ENCODE measurements around the gene GSTA1.
"Not testable (repeated sequence)": the region's sequence is repeated elsewhere in the genome, so short reads cannot be mapped to it uniquely, and the experiment has no call there.

GSTA1 gene

DNA sequence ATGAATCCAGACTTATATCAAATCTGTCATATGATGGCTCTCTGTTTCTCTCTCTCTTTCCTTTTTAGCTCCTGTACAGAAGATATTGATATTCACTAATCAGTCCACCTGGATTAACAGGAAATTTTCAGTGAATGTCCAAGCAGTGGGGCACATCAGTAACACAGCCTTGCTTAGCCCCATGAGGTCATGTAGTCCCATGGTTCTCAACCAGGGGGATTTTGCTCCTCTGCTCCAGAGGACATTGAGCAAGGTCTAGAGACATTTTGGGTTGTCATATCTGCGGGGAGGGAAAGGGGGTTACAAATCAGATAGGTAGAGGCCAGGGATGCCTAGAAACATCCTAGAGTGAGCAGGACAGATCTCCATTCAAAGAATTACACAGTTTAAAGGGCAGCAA, 810 bp downstream of the GSTA1 start:
- no peak for DNase-seq

DNA sequence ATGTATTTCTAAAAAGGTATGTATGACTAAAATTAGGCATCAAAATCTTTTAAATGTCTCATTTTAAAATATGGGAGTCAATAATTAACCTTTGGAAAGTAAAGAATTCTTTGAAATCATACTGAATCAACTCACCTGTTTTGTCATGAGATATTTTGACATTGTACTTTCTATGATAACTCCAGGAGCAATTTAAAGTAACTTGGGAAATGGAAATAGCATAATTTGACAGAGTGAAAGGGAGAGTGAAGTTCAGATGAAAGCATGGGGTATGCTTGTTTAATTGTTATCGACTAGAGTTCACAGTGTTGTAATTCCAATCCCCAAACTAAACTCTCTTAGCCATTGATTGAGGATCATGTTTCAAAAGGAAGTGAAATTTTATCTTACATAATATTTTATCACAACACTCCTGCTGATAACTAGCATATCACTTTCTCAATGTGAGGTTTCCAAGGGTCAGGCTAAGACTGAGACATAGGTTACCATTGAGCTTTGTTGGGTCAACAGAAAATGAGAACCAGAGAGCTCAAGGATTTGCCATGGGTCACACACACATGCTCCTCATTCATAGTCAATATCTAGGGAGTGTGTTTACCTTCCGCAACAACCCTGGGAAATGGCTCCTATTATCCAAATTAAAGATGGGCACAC, 2.3 kb downstream of the GSTA1 start:
- DNase-seq: no peak

GRCh38 chr6:52799272-52799671, 4.3 kb downstream of the GSTA1 start:
- not testable (repeated sequence) for DNase-seq

GRCh38 chr6:52794366-52794765, 9.2 kb downstream of the GSTA1 start:
- not testable (repeated sequence) for DNase-seq

DNA sequence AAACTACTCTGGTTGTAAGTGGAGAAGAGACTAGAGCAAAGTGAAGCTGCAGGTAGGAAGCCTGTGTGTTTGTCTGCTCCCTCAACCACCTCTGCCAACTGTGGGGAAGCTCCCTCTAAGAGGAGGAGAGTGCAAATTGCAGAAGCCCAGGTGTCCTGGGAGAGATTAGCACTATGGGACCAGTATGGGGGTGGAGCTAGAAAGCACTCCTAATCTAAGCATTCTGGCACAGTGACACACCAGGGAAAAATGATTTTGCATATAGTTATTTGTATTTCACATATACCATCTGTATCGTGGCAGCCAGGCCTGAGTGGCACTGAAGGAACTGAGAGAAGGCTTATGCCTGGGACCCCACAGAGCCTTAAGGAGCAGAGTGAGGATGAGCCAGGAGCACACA, 12.8 kb downstream of the GSTA1 start:
- no peak for DNase-seq

DNA sequence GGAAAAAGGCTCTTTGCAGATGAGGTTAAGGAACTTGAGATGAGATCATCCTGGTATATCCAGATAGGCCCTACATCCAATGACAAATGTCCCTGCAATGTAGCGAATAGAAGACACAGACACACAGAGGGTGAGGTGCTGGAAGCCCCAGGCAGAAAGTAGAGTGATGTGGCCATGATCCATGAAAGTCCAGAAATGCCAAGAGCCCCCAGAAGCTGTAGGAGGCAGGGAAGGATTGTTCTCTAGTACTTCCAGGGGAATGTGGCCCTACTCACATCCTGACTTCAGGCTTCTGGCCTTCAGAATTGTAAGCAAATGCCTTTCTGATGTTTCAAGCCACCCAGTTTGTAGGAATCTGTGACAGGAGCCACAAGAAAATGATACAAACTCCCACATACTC, 14.0 kb downstream of the GSTA1 start:
- DNase-seq: not testable (repeated sequence)

DNA sequence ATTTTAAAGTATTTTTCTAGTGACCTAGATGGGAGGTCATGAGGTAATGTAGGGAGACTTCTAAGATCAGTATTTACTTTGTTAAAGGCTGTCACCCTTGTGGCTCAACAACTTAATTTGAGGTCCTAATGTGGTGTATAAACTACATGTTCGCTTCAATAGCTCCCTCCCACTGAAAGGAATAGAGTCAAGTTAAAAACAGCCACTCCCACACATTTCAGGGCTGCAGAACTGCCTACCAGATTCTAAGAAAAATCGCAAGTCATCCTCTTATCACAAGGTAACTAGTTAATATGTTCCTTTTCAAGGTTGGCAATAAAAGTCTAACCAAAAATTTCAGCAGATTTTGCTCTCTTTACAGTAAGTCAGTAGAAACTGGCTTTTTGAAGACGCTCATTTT, 15.1 kb downstream of the GSTA1 start:
- no peak for DNase-seq

GRCh38 chr6:52787917-52788316, 15.7 kb downstream of the GSTA1 start:
- DNase-seq: no peak

DNA sequence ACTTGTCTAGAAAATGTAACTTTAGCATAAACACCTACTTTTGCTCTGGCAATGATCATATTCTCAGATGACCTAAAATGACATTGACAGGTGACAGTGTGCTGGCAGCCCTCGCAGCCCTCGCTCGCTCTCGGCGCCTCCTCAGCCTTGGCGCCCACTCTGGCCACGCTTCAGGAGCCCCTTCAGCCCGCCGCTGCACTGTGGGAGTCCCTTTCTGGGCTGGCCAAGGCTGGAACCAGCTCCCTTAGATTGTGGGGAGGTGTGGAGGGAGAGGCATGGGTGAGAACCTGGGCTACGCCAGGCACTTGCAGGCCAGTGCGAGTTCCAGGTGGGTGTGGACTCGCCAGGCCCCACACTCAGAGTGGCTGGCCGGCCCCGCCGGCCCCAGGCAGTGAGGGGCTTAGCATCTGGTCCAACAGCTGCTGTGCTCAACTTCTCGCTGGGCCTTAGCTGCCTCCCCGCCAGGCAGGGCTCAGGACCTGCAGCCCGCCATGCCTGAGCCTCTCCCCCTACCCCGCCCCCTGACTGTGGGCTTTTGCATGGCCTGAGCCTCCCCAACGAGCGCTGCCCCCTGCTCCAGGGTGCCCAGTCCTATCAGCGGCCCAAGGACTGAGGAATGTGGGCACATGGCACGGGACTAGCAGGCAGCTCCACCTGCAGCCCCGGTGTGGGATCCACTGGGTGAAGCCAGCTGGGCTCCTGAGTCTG, 17.2 kb downstream of the GSTA1 start:
- DNase-seq: no peak

DNA sequence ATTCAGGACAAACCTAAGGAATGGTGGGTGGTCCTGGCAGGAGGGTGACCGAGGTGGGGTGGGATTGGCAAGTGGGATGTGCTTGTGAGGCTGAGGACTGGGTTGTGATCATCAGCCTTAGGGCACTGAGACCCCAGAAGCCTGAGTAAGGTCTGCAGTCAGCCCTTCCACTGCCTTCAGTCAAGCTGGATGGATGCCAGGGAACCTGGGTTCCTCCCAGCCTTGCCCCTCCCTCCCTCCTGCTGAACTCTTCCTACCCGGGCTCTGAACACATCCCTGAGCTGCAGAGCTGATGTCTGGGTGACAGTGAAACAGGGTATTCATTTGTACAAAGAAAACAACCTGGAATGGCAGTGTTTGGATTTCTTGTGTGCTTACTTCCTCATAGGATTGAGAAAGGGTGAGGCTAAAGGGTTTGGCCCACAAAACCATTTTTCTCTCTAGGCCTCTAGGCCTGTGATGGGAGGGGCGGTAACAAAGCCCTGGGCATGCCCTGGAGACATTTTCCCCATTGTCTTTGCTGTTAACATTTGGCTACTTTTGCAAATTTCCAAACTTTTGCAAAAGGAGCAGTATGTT, 20.8 kb downstream of the GSTA1 start:
- not testable (repeated sequence) for DNase-seq

DNA sequence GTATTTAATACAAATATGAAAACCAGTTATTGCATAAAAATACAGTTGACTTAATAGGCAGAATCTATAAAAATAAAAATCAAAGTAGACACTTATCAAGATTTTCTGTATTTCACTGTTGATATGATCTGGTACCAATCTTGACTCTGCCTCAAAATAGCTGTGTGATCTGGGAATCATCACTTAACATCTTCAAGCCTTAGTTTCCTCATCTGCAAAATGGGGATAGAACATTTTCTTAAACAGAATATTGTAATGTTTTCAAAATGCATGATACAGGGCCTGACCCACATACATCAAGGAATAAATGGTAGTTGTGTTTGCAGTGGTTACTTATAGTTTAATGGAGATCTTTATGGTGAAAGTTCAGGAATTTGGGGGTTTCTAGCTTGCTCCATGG, 21.4 kb downstream of the GSTA1 start:
- DNase-seq: not testable (repeated sequence)

- DNase-seq: no peak
These were observed 24.4 kb downstream of the GSTA1 start for GRCh38 chr6:52779237-52779636.

GRCh38 chr6:52776711-52777351, 26.8 kb downstream of the GSTA1 start:
- not testable (repeated sequence) for DNase-seq

GRCh38 chr6:52769399-52769798, 34.2 kb downstream of the GSTA1 start:
- DNase-seq: not testable (repeated sequence)

GRCh38 chr6:52767658-52768057, 36.0 kb downstream of the GSTA1 start:
- DNase-seq: not testable (repeated sequence)

GRCh38 chr6:52763322-52763916, 40.2 kb downstream of the GSTA1 start, which contains the start of gene GSTA2:
GSTA2 (minus strand) TSS chr6:52763475; CDS start chr6:52757947, 5,528 bp downstream.
- DNase-seq: not testable (repeated sequence)

GRCh38 chr6:52761673-52762491, 41.7 kb downstream of the GSTA1 start:
- not testable (repeated sequence) for DNase-seq

DNA sequence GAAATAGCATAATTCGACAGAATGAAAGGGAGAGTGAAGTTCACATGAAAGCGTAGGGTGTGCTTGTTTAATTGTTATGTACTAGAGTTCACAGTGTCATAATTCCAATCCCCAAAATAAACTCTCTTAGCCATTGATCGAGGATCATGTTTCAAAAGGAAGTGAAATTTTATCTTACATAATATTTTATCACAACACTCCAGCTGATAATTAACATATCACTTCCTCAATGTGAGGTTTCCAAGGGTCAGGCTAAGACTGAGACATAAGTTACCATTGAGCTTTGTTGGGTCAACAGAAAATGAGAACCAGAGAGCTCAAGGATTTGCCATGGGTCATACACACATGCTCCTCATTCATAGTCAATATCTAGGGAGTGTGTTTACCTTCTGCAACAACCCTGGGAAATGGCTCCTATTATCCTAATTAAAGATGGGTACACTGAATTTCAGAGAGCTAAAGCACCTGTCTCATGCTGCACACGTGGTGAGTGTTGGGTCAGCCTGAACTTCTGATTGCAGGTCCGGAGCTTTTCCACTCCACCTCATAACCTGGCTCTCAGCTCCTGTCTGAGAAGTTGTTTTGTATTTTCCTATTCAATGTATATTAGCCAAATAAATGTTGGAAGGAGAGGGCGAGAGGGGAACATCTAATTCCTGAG, 43.4 kb downstream of the GSTA1 start:
- no peak for DNase-seq

GRCh38 chr6:52759085-52759484, 44.5 kb downstream of the GSTA1 start:
- no peak for DNase-seq

- DNase-seq: not testable (repeated sequence)
These were observed 45.8 kb downstream of the GSTA1 start for GRCh38 chr6:52757651-52758338.

DNA sequence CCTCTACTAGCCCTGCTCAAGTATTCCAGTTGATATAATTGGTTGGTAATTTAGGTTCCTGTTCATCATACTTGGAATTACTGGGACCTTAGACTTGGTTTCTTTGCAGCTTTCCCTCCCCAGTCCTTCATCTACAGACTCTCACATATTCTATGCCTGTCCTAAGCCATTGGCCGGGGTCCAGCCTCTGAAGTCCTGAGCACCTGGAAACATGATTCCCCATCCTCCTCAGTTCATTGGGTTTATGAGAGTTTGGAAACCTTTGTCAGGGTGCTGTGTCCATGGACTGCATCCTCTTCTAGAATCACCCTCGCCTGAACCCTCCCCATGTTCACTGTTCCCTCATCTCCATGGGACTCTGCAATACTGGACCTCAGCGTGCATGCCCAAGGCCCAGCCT, 49.2 kb downstream of the GSTA1 start:
- DNase-seq: no peak

All from stimulated activated CD4-positive, alpha-beta T cell treated with anti-CD3 and anti-CD28 coated beads, Interleukin-4, amount 100 ng/mL, for 24 hours (primary cell).